ENCODE measurements around the gene TNK1.

Gene TNK1

GRCh38 chr17:7437369-7437863, 56.5 kb downstream of the TNK1 start:
- no peak for DNase-seq

DNA sequence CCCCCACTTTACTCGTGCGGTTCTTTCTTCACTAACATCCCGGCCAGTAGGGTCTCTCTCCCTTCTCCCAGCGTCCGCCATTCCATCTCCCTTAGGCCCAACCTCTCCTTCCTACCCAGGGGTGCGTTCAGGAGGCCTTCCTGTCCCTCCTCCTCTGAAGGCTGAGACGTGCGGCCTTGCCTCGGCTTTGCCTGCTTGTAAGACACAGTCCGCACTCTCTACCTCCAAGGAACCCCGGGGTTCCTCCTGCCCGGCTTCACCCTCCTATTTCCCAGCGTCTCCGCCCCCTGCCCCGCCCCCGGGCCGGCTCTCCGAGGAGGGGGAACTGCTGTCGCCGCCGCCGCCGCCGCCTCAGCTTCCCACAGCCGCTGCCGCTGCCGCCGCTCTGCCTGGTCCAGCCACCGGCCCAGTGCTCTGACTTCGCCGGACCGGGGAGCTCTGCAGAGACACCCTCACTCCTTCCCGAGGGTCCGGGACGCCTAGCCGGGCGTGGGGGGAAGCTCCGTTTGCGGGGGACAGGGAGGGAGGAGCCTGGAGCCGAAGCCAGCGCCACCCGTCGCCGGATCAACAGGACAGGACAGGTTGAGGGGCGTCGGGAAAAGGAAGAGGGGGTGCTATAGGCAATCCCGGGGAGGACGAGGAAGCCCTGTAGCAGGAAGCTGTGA, 57.2 kb downstream of the TNK1 start:
- DNase-seq = no peak

- DNase-seq = no peak
Observed at GRCh38 chr17:7438656-7439460, 58.0 kb downstream of the TNK1 start.

Measured in NK-92 treated with Interleukin-12 subunit alpha and Interleukin-12 subunit beta, amount 100 ng/mL, for 24 hours (cell line).